Activated CD8-positive, alpha-beta memory T cell treated with anti-CD3 and anti-CD28 coated beads, Interleukin-2, amount 50 U/mL, for 1 hour (primary cell): ENCODE measurements around the gene TPSG1.
"Not testable (repeated sequence)": the region's sequence is repeated elsewhere in the genome, so short reads cannot be mapped to it uniquely, and the experiment has no call there.

Experiments used
- DNase-seq: peaks from one replicate; pipeline ENCODE4 v3.0.0-alpha.2; 2020; ENCODE audit errors: extremely low read depth

TPSG1 gene

GRCh38 chr16:1215574-1216295, 9.3 kb downstream of the TPSG1 start:
- no peak for DNase-seq

DNA sequence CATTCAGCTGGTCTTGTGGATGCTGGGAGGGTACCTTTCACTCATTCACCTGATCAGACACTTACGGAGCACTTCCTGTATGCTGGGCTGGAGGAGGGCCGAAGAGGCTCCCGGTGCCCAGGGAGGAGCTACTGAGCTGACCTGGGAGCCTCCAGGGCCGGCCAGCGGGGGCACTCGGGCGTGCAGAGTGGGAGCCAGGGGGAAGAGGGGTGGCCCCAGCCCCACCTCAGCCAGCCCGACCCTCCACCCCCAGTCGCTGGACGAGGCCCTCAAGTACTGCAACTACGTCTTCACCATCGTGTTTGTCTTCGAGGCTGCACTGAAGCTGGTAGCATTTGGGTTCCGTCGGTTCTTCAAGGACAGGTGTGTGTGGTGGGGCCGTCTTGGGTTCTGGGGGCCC, 10.3 kb downstream of the TPSG1 start:
- no peak for DNase-seq

GRCh38 chr16:1213796-1214372, 11.2 kb downstream of the TPSG1 start:
- no peak for DNase-seq

GRCh38 chr16:1213231-1213630, 11.8 kb downstream of the TPSG1 start:
- no peak for DNase-seq

DNA sequence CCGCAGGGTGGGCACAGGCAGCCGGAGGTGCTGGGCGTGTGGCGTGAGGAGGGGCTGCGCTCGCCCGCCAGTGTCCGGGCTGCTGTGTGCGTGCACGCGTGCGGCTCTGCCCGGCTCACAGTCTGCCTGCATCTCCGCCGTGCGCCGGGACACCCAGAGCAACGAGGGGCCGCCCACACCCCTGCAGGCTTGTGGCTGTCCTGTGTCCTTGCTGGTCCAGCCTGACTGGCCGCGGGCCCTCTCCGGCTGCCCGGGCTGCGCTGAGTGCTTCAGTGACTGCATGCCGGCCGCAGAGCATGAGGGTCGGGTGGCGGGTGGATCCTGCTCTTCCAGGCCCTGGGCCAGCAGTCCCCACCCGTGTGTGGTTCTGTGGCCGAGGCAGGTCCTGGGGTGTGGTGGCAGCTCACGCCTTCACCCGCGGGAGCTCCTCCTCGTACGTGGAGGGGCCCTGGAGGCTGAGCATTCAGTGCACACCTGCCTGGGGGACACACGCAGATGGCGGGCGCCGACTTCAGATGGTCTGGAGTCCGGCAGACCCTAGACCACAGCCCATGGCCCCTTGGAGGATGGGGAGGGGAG, 12.4 kb downstream of the TPSG1 start:
- DNase-seq = no peak

DNA sequence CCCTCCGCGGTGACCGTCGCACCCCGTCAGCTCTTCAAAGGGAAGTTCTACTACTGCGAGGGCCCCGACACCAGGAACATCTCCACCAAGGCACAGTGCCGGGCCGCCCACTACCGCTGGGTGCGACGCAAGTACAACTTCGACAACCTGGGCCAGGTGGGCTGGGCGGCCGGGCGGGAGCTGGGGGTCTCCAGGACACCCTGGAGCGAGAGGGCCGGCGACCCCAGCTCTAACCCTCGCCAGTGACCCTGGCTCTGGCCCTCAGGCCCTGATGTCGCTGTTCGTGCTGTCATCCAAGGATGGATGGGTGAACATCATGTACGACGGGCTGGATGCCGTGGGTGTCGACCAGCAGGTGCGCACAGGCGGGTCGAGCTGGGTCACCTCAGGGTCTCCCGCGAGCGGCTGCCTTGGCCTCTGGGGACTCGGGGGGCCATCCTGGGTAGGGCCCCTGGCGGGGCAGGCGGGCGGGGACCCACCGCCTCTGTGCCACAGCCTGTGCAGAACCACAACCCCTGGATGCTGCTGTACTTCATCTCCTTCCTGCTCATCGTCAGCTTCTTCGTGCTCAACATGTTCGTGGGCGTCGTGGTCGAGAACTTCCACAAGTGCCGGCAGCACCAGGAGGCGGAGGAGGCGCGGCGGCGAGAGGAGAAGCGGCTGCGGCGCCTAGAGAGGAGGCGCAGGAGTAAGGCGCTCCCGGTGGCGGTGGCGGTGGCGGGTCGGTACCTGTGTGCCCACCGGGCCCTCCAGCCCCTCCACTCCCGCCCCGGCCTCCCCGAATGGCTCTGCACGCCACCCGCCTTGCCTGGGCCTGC, 13.4 kb downstream of the TPSG1 start:
- DNase-seq = no peak

GRCh38 chr16:1210461-1210860, 14.6 kb downstream of the TPSG1 start:
- DNase-seq = no peak

DNA sequence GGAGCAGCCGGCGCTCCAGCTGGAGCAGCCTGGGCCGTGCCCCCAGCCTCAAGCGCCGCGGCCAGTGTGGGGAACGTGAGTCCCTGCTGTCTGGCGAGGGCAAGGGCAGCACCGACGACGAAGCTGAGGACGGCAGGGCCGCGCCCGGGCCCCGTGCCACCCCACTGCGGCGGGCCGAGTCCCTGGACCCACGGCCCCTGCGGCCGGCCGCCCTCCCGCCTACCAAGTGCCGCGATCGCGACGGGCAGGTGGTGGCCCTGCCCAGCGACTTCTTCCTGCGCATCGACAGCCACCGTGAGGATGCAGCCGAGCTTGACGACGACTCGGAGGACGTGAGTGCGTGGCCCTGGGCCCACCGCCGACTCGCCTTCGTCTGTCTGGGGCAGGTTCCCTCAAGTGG, 16.0 kb downstream of the TPSG1 start:
- DNase-seq = no peak

- no peak for DNase-seq
Measured at GRCh38 chr16:1208239-1208830, 16.7 kb downstream of the TPSG1 start.

GRCh38 chr16:1206786-1207185, 18.3 kb downstream of the TPSG1 start:
- no peak for DNase-seq

DNA sequence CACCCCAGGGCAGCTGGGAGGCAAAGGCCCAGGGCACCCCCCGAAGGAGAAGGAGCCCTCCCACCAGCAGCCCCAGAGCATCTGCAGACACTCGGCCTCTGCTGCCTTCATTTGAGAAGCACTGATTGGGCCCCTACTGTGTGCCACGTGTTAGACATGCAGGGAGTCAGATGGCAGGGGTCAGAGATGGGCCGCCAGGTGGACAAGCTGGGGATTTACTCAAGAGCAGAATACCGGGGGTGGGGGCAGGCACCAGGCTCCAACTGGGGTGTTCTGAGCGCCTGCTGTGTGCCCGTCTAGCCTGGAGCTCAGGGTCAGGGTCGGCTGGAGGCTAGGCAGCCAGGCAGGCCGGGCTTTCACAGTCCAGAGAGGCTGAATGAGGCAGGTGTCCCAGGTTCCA, 18.7 kb downstream of the TPSG1 start:
- DNase-seq = no peak

GRCh38 chr16:1204933-1205332, 20.1 kb downstream of the TPSG1 start:
- DNase-seq = no peak

GRCh38 chr16:1202274-1202673, 22.8 kb downstream of the TPSG1 start:
- DNase-seq = no peak

DNA sequence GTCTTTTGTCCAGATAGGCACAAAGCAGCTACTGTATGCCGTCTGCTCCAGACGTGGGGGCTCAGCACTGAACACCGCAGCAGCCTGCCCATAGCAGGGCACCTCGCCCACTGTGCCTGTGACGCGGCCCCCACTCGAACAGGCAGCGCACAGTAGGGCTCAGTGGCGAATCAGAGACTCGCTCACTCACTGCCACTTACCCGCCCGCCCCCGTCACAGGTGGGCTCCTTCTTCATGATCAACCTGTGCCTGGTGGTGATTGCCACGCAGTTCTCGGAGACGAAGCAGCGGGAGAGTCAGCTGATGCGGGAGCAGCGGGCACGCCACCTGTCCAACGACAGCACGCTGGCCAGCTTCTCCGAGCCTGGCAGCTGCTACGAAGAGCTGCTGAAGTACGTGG, 23.6 kb downstream of the TPSG1 start:
- DNase-seq = no peak

- DNase-seq = no peak
Measured at GRCh38 chr16:1200014-1200627, 24.9 kb downstream of the TPSG1 start.

DNA sequence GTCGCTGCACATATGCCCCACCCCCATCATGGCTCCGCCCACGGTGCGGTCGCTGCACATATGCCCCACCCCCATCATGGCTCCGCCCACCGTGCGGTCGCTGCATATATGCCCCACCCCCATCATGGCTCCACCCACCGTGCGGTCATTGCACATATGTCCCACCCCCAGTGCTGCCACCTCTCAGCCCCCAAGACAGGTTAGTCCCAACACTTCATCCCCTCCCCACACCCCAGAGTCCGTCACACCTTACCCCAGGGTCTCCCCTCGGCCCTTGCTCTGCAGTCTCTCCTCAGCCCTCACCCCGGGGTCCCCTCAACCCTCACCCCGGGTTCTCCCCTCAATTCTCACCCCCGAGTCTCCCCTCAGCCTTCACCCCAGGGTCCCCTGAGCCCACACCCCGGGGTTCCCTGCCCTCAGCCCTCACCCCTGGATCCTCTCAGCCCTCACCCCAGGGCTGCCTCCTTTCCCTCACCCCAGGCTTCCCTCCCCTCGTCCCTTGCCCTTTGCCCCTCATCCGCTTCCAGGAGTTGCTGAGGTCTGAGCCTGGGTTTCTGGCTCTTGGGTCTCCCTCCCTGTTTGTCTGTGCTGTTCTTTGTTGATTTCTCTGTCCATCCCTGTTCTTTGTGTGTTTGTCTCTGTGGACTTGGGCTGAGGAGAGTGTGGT, 25.6 kb downstream of the TPSG1 start:
- DNase-seq = no peak

DNA sequence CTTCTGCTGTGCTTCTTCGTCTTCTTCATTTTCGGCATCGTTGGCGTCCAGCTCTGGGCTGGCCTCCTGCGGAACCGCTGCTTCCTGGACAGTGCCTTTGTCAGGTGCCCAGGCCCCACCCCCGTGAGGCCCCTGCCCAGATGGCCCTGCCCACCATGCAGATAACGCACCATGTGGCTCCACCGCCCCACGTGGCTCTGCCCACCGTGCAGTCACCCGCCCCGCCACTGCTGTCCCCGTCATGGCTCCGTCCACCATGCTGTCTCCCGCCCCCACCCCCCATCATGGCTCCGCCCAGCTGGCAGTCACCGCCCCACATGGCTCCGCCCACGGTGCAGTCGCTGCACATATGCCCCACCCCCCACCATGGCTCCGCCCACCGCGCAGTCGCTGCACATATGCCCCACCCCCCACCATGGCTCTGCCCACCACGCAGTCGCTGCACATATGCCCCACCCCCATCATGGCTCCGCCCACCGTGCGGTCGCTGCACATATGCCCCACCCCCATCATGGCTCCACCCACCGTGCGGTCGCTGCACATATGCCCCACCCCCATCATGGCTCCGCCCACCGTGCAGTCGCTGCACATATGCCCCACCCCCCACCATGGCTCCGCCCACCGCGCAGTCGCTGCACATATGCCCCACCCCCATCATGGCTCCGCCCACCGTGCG, 26.3 kb downstream of the TPSG1 start:
- DNase-seq = not testable (repeated sequence)

GRCh38 chr16:1198194-1198593, 26.9 kb downstream of the TPSG1 start:
- DNase-seq = no peak

GRCh38 chr16:1197237-1197866, 27.7 kb downstream of the TPSG1 start:
- DNase-seq = no peak

GRCh38 chr16:1196494-1196893, 28.6 kb downstream of the TPSG1 start:
- DNase-seq = no peak
